Measurements from ENCODE around the gene KRTAP10-8. TPM values are rescaled to one million over a fixed set of nuclear protein-coding genes. Genes with fewer than 3 reads are reported as not detected.

Gene KRTAP10-8
- total and polyA plus RNA-seq, 2 of the 4 experiments (the other 2 are of a cell fraction): not detected

- no peak within 1 kb of the TSS for H2AK5ac ChIP-seq (ENCODE audit: low read depth, low read length)
- no peaks in the 10 kb centered on the region for H3K4me1 ChIP-seq (ENCODE audit: control insufficient read depth, insufficient read depth, low read length)
- no peak within 1 kb of the TSS for H2BK5ac ChIP-seq (ENCODE audit: low read depth, low read length, poor library complexity, severe bottlenecking)
- no peaks in the 10 kb centered on the region for H4K20me1 ChIP-seq (ENCODE audit: insufficient read depth, low read length)
- no peak within 1 kb of the TSS for H4K91ac ChIP-seq (ENCODE audit: insufficient read depth, low read depth, low read length)
- peak within 1 kb of the TSS; percentile 14 for H2AFZ ChIP-seq (replicated peaks; ENCODE audit: low read length, poor library complexity)
- CTCF ChIA-PET: no interaction called here
- POLR2A ChIA-PET (ENCODE audit: unreplicated experiment): no interaction called here
- H4K8ac ChIP-seq (ENCODE audit: low read depth in 2 of 2, low read length in 2 of 2): no peak within 1 kb of the TSS
- no peak within 1 kb of the TSS for H3K4me2 ChIP-seq (ENCODE audit: low read depth, low read length)
- DNase-seq (peak; percentile 7), ATAC-seq (ENCODE audit: low read depth) (no peak)
- no peak within 1 kb of the TSS for H3K9ac ChIP-seq (ENCODE audit: low read depth, low read length)
- H3K79me1 ChIP-seq (ENCODE audit: low read depth in 1 of 2, low read length in 2 of 2): no peaks in the 10 kb centered on the region
- no peak within 1 kb of the TSS for H3K27ac ChIP-seq (ENCODE audit: insufficient read depth, low read length)
- no peak within 1 kb of the TSS for H3K56ac ChIP-seq (ENCODE audit: extremely low read depth, insufficient read depth, low read length)
- H2AK9ac ChIP-seq (replicated peaks; ENCODE audit: low read depth, low read length, poor library complexity): no peak within 1 kb of the TSS
- no peak within 1 kb of the TSS for H3K4ac ChIP-seq (ENCODE audit: low read depth, low read length)
- no peaks in the 10 kb centered on the region for H3K36me3 ChIP-seq (ENCODE audit: control insufficient read depth, insufficient read depth, low read length)
- H3K14ac ChIP-seq (replicated peaks; ENCODE audit: low read depth, low read length): no peak within 1 kb of the TSS
- H3K27me3 ChIP-seq (ENCODE audit: control insufficient read depth, insufficient read depth, low read length): peaks cover 2% of the 10 kb centered on the region; the same call in 1 of the 2 replicates
- no peak within 1 kb of the TSS for H2BK15ac ChIP-seq (ENCODE audit: low read depth, low read length)
- 81% methylated on average over 6 of the region's 26 CpGs; no CpG with 5 or more reads in 1 of the 2 experiments for WGBS, 2 experiments (ENCODE audit: extremely low coverage in 2 of 2, insufficient read length in 1 of 2)
- H3K9me3 ChIP-seq (ENCODE audit: control insufficient read depth, insufficient read depth, low read length): peaks cover 3% of the 10 kb centered on the region
- dilution Hi-C loops (cut with HindIII; ENCODE audit: low sequenced_read_pairs, unreplicated experiment): no loop called here
- intact Hi-C loops (cut with micrococcal nuclease): loop anchor here (10.0 kb wide), 1 partner anchor 57 kb away; the partner anchor contains the start of gene TSPEAR
- BruUV-seq (replicated peaks): no TSS peak
- H4K5ac ChIP-seq (ENCODE audit: low read depth, low read length): no peak within 1 kb of the TSS
- H2BK120ac ChIP-seq (ENCODE audit: low read depth, low read length): no peak within 1 kb of the TSS
- H3K4me3 ChIP-seq (ENCODE audit: insufficient read depth, low read depth, low read length): no peak within 1 kb of the TSS
- no peak within 1 kb of the TSS for H3K23ac ChIP-seq (ENCODE audit: low read depth, low read length)
- TF ChIP-seq USF2 (IDR thresholded peaks at IDR 0.05; ENCODE audit: low read depth, low read length): no peak
- no peak for TF ChIP-seq POLR2A (IDR thresholded peaks at IDR 0.05; ENCODE audit: low read depth, low read length)
- TF ChIP-seq RCOR1 (IDR thresholded peaks at IDR 0.05; ENCODE audit: insufficient replicate concordance, low read length): no peak
- TF ChIP-seq MXI1 (IDR thresholded peaks at IDR 0.05; ENCODE audit: borderline replicate concordance, low read depth, low read length): no peak
- no peak for TF ChIP-seq SMC3 (IDR thresholded peaks at IDR 0.05; ENCODE audit: low read depth, low read length)
- no peak for TF ChIP-seq NFE2L2 (IDR thresholded peaks at IDR 0.05; ENCODE audit: low read depth, low read length)
- TF ChIP-seq BHLHE40 (IDR thresholded peaks at IDR 0.05; ENCODE audit: low read depth, low read length): no peak
- no peak for TF ChIP-seq CEBPB (IDR thresholded peaks at IDR 0.05; ENCODE audit: low read depth, low read length)
- no peak for TF ChIP-seq RAD21 (IDR thresholded peaks at IDR 0.05; ENCODE audit: low read length)
- in situ Hi-C loops (cut with MboI; ENCODE audit: low sequenced_read_pairs): no loop called here
- no peaks in the 10 kb centered on the region for H3K9me1 ChIP-seq (ENCODE audit: insufficient read depth, low read length)
- H3K18ac ChIP-seq (ENCODE audit: low read depth, low read length): no peak within 1 kb of the TSS
- no peak within 1 kb of the TSS for H2BK20ac ChIP-seq (ENCODE audit: low read depth, low read length)
These were observed 46.0 kb downstream of the KRTAP10-8 start, which contains the start of gene KRTAP12-3 for GRCh38 chr21:44657635-44658540. Gene KRTAP12-3 (plus strand): TSS chr21:44657932. CDS start chr21:44657980, 48 bp downstream.

All from IMR-90 (cell line).